ENCODE data around the gene THY1. TPM values are rescaled to one million over a fixed set of nuclear protein-coding genes. Genes with fewer than 3 reads are reported as not detected.

THY1 gene
- total and polyA plus RNA-seq, 2 of the 8 experiments (the other 6 are each of a cell fraction or from before 2014, with no cell fraction given): 286 to 2,479 TPM

- no peaks in the 10 kb centered on the region for H3K27me3 ChIP-seq (replicated peaks in 1 of 4; ENCODE audit: control insufficient read depth in 3 of 4, extremely low read depth in 1 of 4, insufficient read depth in 3 of 4, low read length in 3 of 4)
- POLR2A ChIA-PET (ENCODE audit: partially characterized antibody): no interaction called here
- H3K4me2 ChIP-seq (ENCODE audit: insufficient read depth in 1 of 2, low read depth in 2 of 2, low read length in 2 of 2): no peak overlapping the region
- H3K4me3 ChIP-seq (ENCODE audit: extremely low read depth in 1 of 4, insufficient read depth in 2 of 4, low read depth in 3 of 4, low read length in 4 of 4): no peak overlapping the region
- no peak overlapping the region for H3K23ac ChIP-seq (ENCODE audit: insufficient read length)
- no peak overlapping the region for H3K4ac ChIP-seq (replicated peaks; ENCODE audit: insufficient read length, low read depth, low read length)
- no peak overlapping the region for H3K9ac ChIP-seq (replicated peaks in 1 of 4; ENCODE audit: extremely low read depth in 1 of 4, low read depth in 3 of 4, low read length in 3 of 4)
- no peak overlapping the region for H2BK20ac ChIP-seq (ENCODE audit: low read length)
- no peak overlapping the region for H2BK5ac ChIP-seq (ENCODE audit: low read depth, low read length)
- H2AFZ ChIP-seq (ENCODE audit: low read length): no peak overlapping the region
- H2BK15ac ChIP-seq (ENCODE audit: low read length): no peak overlapping the region
- CTCF ChIA-PET (ENCODE audit: partially characterized antibody): interaction anchor here (0.8 to 6.7 kb wide), 7 partner anchors 7 to 136 kb away, joined by 3 to 31 read pairs (median 6); partner anchors contain the start of gene USP2
- DNase-seq (ENCODE audit: low read depth in 1 of 2, low spot score in 2 of 2) (no peak), FAIRE-seq (no peak)
- no peaks in the 10 kb centered on the region; a peak in 1 of 8 replicates for H3K36me3 ChIP-seq (ENCODE audit: control insufficient read depth in 2 of 4, insufficient read depth in 4 of 4, low read length in 3 of 4)
- no peaks in the 10 kb centered on the region; a peak in 1 of 7 replicates for H3K4me1 ChIP-seq (replicated peaks in 1 of 4; ENCODE audit: control insufficient read depth in 3 of 4, insufficient read depth in 4 of 4, low read length in 3 of 4)
- H2BK12ac ChIP-seq (ENCODE audit: low read depth, low read length): no peak overlapping the region
- no peak overlapping the region for H3K56ac ChIP-seq (replicated peaks; ENCODE audit: insufficient read length, low read depth, low read length)
- no peak overlapping the region for H4K91ac ChIP-seq (replicated peaks; ENCODE audit: insufficient read length, low read length)
- no peak overlapping the region for H3K18ac ChIP-seq (ENCODE audit: extremely low read depth, low read length)
- no peak overlapping the region for H2AK5ac ChIP-seq (ENCODE audit: low read depth, low read length)
- H3K79me2 ChIP-seq (ENCODE audit: control insufficient read depth in 1 of 2, insufficient read depth in 2 of 2, low read length in 2 of 2): no peaks in the 10 kb centered on the region
- no peaks in the 10 kb centered on the region for H3K79me1 ChIP-seq (ENCODE audit: low read depth, low read length)
- no peak overlapping the region for H3K27ac ChIP-seq (ENCODE audit: low read depth, low read length)
- H4K8ac ChIP-seq (ENCODE audit: extremely low read depth, insufficient read depth, low read length): no peak overlapping the region
- H3K14ac ChIP-seq (ENCODE audit: insufficient read length): no peak overlapping the region
- no peaks in the 10 kb centered on the region for H4K20me1 ChIP-seq (replicated peaks in 1 of 2; ENCODE audit: control insufficient read depth in 1 of 2, insufficient read depth in 2 of 2, low read length in 2 of 2)
- H3K9me3 ChIP-seq (ENCODE audit: insufficient read depth in 2 of 2, low read depth in 1 of 2, low read length in 1 of 2): no peaks in the 10 kb centered on the region; a peak in 1 of 4 replicates
- no peaks in the 10 kb centered on the region for H3K23me2 ChIP-seq (ENCODE audit: low read depth, low read length)
- no peak overlapping the region for H2BK120ac ChIP-seq (replicated peaks; ENCODE audit: low read depth, low read length)
- H4K5ac ChIP-seq (ENCODE audit: insufficient read length, low read depth, low read length): no peak overlapping the region
- TF ChIP-seq SP1 (IDR thresholded peaks at IDR 0.05; ENCODE audit: low read depth, low read length): no peak
- no peak for TF ChIP-seq CHD7 (IDR thresholded peaks at IDR 0.05; ENCODE audit: insufficient replicate concordance, low read length)
Measured at GRCh38 chr11:119397740-119398139, 25.2 kb downstream of the THY1 start.
